ENCODE measurements around the gene CFAP57.
A peak's percentile ranks its signal among the peaks of the same experiment; 100 is the strongest.

CFAP57 gene

DNA sequence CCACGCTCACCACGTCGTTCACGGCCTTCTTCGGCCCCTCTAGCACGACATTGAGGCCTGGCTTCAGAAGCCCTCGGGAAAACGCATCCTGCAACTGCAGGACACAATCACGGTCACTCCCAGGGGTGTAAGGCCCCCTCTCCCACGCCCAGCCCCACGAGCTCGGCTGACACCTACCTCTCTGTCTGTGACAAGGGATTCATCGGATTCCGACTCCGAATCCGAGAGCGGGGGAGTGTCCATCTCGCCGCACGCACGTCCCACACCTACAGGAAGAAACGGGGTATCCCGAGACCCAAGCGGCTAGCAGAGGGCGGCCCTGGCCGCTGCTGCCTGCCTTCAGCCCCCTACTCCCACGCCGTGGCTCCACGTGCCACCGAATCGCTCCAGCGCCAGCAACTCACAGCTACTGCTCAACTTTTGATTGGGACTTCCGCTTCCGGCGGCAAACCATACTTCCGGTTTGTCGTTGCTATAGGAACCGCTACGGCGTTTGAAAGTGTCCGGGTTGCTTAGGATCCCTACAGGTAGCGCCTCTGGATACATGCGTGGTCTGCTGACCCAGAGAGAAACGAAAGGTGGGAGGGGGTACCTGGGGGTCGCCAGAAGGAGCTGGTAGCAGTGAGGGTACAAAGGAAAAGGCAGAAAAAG lies at the start of gene CFAP57, which contains the start of gene EBNA1BP2:
Gene CFAP57 (plus strand): TSS at position 455 of the 651 bp plus-strand sequence. CDS start 424 bp downstream, outside the sequence.
Gene EBNA1BP2 (minus strand): TSS at position 415 of the 651 bp plus-strand sequence. CDS start 172 bp downstream, at position 243.
- TF ChIP-seq, protein P1, sequence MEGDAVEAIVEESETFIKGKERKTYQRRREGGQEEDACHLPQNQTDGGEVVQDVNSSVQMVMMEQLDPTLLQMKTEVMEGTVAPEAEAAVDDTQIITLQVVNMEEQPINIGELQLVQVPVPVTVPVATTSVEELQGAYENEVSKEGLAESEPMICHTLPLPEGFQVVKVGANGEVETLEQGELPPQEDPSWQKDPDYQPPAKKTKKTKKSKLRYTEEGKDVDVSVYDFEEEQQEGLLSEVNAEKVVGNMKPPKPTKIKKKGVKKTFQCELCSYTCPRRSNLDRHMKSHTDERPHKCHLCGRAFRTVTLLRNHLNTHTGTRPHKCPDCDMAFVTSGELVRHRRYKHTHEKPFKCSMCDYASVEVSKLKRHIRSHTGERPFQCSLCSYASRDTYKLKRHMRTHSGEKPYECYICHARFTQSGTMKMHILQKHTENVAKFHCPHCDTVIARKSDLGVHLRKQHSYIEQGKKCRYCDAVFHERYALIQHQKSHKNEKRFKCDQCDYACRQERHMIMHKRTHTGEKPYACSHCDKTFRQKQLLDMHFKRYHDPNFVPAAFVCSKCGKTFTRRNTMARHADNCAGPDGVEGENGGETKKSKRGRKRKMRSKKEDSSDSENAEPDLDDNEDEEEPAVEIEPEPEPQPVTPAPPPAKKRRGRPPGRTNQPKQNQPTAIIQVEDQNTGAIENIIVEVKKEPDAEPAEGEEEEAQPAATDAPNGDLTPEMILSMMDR (conservative IDR thresholded peaks at IDR 0.05; ENCODE audit: control insufficient read depth, insufficient read depth, low read depth, low read length): no peak
- peak within 1 kb of the TSS; percentile 100 for H3K4me3 ChIP-seq (ENCODE audit: control insufficient read depth, low read depth, low read length)
- DNase-seq (ENCODE audit: low read depth): peak; percentile 92

DNA sequence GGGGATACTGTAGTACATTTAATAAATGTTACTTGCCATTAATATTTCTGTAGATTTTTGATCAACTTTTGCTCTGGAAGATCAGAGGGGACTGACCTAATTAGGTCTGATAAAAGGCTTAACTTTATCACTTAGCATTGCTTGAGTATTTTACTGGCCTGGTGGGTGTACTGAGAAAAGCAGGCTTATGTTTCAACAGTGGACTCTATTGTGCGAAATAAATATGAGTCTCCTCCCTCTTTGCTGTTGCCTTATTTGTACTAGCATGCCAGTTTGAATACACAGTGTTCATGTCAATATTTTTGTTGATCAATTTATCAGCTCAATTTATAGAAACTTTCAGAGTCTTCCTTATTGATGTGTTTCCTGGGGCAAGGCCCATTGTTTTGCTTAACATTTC lies 49.1 kb upstream of the CFAP57 start:
- H3K4me3 ChIP-seq (ENCODE audit: control insufficient read depth, low read depth, low read length): no peak overlapping the region
- TF ChIP-seq, protein P1 (conservative IDR thresholded peaks at IDR 0.05; ENCODE audit: control insufficient read depth, insufficient read depth, low read depth, low read length): no peak
- no peak for DNase-seq (ENCODE audit: low read depth)

DNA sequence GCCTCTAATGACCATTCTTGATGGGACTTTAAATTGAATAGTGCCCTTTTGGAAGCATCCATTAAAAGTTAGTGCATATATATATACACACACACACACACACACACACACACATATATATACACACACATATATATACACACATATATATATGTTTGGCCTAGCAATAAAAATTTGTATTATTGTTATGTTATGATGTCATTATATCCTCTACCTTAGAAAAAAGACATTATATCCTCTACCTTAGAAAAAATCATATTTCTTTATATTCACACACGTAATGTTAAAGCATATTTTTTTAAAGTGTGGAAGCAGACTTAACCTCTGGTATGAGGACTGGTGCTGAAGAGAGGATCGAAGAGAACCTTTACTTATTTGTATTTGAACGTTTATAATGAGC lies 43.3 kb upstream of the CFAP57 start:
- DNase-seq (ENCODE audit: low read depth): no peak
- H3K4me3 ChIP-seq (ENCODE audit: control insufficient read depth, low read depth, low read length): no peak overlapping the region
- TF ChIP-seq, protein P1 (conservative IDR thresholded peaks at IDR 0.05; ENCODE audit: control insufficient read depth, insufficient read depth, low read depth, low read length): no peak

DNA sequence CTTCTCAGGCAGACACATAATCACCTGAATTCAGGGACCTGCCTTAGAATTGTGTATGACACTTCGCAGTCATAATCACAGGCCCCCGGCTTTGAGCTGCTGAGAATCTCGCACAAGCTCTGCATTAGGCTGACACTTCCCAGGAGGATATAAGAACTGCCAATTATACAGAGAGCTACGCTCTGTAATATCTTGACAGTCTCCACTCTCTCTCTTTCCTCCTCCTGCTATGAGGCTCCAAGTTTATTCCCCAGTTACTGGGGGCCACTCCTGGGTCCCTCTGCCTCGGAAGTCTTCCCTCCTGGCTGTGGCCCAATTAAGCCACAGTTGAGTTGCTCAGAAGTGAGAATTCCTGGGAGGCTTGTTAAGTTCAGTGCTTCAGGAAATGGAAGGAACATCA lies 42.7 kb upstream of the CFAP57 start:
- H3K4me3 ChIP-seq (ENCODE audit: control insufficient read depth, low read depth, low read length): no peak overlapping the region
- TF ChIP-seq, protein P1 (conservative IDR thresholded peaks at IDR 0.05; ENCODE audit: control insufficient read depth, insufficient read depth, low read depth, low read length): no peak
- DNase-seq (ENCODE audit: low read depth): no peak

DNA sequence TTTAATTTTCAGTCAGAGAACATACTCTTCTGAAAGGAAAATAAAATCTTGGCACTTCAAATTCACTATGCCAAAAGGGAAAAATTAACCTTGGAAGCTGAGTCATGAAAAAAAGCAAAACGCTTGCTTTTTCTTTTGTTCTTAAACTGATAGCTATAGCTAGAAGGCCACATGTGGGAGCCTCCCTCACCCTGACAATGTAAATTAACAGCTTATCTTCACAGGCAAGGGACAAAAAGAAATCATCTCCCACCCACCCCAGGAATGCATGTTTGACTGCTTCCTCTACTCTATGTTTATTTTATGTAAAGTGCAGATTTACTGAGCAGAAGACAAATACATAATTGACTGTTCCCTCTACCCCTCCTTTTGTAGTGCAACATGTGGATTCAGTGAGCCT lies 38.1 kb upstream of the CFAP57 start:
- DNase-seq (ENCODE audit: low read depth): no peak
- no peak overlapping the region for H3K4me3 ChIP-seq (ENCODE audit: control insufficient read depth, low read depth, low read length)
- TF ChIP-seq, protein P1 (conservative IDR thresholded peaks at IDR 0.05; ENCODE audit: control insufficient read depth, insufficient read depth, low read depth, low read length): no peak

DNA sequence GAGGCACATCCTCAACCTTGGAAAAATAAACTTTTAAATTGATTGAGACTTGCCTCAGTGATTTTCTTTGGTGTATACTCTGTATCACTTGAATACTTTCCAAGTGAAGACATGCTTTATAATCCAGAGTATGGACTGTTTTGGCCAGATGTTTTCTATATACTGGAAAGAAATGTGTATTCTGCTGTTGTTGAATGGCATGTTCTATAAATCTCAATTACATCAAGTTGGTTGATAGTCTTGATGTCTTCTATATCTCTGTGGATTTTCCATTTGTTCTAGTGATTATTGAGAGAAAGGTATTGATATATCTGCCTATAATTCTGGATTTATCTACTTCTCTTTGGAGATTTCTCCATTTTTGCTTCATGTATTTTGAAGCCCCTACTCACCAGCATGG lies 37.5 kb upstream of the CFAP57 start:
- no peak overlapping the region for H3K4me3 ChIP-seq (ENCODE audit: control insufficient read depth, low read depth, low read length)
- DNase-seq (ENCODE audit: low read depth): no peak
- TF ChIP-seq, protein P1 (conservative IDR thresholded peaks at IDR 0.05; ENCODE audit: control insufficient read depth, insufficient read depth, low read depth, low read length): no peak

Measured in fibroblast of mammary gland (primary cell).